Upper lobe of left lung (tissue), 6 donors: ENCODE results near the gene FOCAD. TPM values are rescaled to one million over a fixed set of nuclear protein-coding genes. Genes with fewer than 3 reads are reported as not detected.

Experiments used
- ATAC-seq, 2 donors: fragments of 200-7000 bp; cut with Tn5 transposase; one replicate each; pipeline ENCODE4 v1.9.1; 2022; ENCODE audit warnings: mild to moderate bottlenecking in 2 of 2, moderate library complexity in 2 of 2; ENCODE audit not compliant: low FRiP score in 2 of 2
- DNase-seq, 2 donors: peaks; one replicate each; pipeline ENCODE4 v3.0.0-alpha.2; 2019 to 2020
- H3K27ac ChIP-seq, 4 donors: fragments of 200-600 bp; sonication (generic); one replicate each; pipeline ENCODE4 v1.5.1; 2016 to 2019
- H3K27me3 ChIP-seq, 4 donors: fragments of 200-600 bp; sonication (generic); one replicate each; pipeline ENCODE4 v1.5.1; 2017 to 2019
- H3K36me3 ChIP-seq, 4 donors: fragments of 200-600 bp; sonication (generic); one replicate each; pipeline ENCODE4 v1.5.1; 2016 to 2019
- H3K4me1 ChIP-seq, 4 donors: fragments of 200-600 bp; sonication (generic); one replicate each; pipeline ENCODE4 v1.5.1; 2018 to 2019
- H3K4me3 ChIP-seq, 4 donors: fragments of 200-600 bp; sonication (generic); one replicate each; pipeline ENCODE4 v1.5.1; 2017 to 2019; ENCODE audit warnings: mild to moderate bottlenecking in 2 of 4, moderate library complexity in 1 of 4
- H3K9me3 ChIP-seq, 4 donors: fragments of 200-600 bp; sonication (generic); one replicate each; pipeline ENCODE4 v1.5.1; 2018 to 2019
- CTCF ChIP-seq, 6 experiments: fragments of 450-650 bp in 4 of 6; fragments of 200-600 bp in 2 of 6; sonication (generic) in 2 of 6; IDR thresholded peaks; one replicate each; pipeline ENCODE4 v1.5.1; 2016 to 2019; ENCODE audit warnings: antibody characterized with exemption in 6 of 6
- EP300 ChIP-seq, 4 donors: sonication (generic); formaldehyde crosslinking; IDR thresholded peaks; one replicate each; pipeline ENCODE4 v1.5.1; 2017; ENCODE audit warnings: antibody characterized with exemption in 4 of 4, control low read depth in 2 of 4
- POLR2A ChIP-seq, 4 donors: fragments of 450-650 bp; IDR thresholded peaks; one replicate each; pipeline ENCODE4 v1.5.1; 2016 to 2017; ENCODE audit warnings: antibody characterized with exemption in 4 of 4, mild to moderate bottlenecking in 2 of 4
- POLR2AphosphoS5 ChIP-seq, 2 donors: sonication (generic); formaldehyde crosslinking; IDR thresholded peaks; one replicate each; pipeline ENCODE4 v1.5.1; 2017; ENCODE audit warnings: antibody characterized with exemption in 2 of 2
- WGBS, 2 donors: methylation state at CpG; one replicate each; pipeline ENCODE4 v1.1.5; 2017 to 2018; 5-methylcytosine and 5-hydroxymethylcytosine counted together
- total RNA-seq, 6 donors: library from RNA; depleted of rRNA in 4 of 6; stranded (reverse); fragments of >200 nt in 4 of 6; gene quantifications; one replicate each; pipeline versions ENCODE4 v1.1.0 to v1.2.1, GENCODE V29; 2016 to 2021
- donor health status: DM: no; HTN: no; CAD: no; lungs with moderate emphysema.
- donor health status: DM: no; HTN: yes; CAD: no; lungs with severe emphysema.

The FOCAD gene
- total RNA-seq, 6 donors from 2014 or later, result 21.0 to 83.8 (median 28.3) TPM

DNA sequence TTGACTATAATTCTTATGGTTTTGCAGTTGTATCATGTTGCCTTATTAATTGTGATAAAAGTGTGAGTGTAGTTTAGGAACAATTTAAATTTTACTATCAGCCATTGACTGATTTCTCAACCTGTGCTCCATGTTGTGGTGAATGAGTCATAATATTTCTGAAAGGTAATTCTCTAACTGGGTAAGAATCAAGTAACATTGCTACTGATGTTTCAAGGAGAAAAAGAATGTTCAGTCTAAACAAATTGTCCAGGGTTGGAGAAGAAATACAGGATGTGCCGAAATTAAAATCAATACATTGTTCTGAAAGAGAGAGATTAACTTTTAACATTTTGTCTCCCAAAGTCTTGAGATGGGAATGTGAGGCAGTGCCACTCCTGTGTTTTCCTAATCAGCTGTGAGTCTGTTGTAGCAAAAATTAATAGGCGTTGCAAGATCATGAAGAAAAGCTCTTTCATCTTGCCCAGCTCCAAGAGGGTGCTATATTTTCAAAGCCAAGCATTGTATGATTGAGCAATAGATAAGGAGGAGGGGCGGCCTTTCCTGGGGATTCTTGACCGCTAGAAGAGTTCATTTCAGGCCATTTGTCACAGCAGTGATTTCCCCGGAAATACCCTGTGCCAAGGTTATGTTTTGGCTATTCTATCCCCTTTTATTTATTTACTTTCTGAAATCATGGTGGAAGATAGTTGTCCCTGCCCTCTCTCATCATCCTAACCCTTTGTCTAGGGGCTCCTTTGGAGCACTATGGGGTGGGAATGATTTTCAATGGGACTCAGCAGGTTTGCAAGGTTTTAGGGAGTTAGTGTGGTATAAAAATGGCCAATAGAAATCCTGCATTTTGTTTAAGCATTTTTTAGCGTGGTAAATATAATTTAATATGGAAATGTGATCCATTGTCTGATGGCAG is 151.6 kb downstream of the FOCAD start:
- no peak for ATAC-seq
- no peaks in the 10 kb centered on the region for H3K27me3 ChIP-seq
- peaks cover 9 to 14% (median 13%) of the 10 kb centered on the region in 4 donors for H3K4me1 ChIP-seq
- H3K9me3 ChIP-seq, result no peaks in the 10 kb centered on the region
- WGBS, 2 donors, result 38 to 39% methylated on average over 6 of the region's 6 CpGs
- TF ChIP-seq POLR2AphosphoS5 (IDR thresholded peaks at IDR 0.05), result no peak
- TF ChIP-seq POLR2A (IDR thresholded peaks at IDR 0.05), result no peak
- no peak for TF ChIP-seq CTCF (IDR thresholded peaks at IDR 0.05)
- TF ChIP-seq EP300 (IDR thresholded peaks at IDR 0.05), result no peak
- no peaks in the 10 kb centered on the region for H3K36me3 ChIP-seq
- DNase-seq, result peak in 1 of 2 donors; percentile 32
- no peak overlapping the region for H3K27ac ChIP-seq
- H3K4me3 ChIP-seq, result no peak overlapping the region

DNA sequence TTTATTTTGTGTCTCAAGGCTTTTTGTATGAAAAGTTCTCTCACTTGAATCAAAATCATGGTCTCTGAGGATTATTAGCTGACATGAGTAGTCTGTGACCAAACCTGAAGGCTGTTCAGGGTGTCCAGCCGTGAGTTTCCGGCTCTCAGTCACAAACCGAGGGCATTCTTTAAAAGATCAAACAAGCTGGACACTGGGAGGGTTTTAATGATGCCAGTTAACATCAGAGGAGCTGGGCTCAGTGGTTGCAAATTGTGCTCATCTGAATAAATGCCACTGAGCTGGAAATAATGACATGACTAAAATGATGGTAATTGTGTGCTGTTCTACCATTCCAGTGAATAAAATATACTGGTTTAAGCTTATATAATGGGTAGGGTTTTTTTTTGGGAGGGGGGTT is 153.1 kb downstream of the FOCAD start:
- 93 to 97% methylated on average over 3 of the region's 3 CpGs for WGBS, 2 donors
- Histone ChIP-seq H3K27ac (no peak overlapping the region), H3K4me1 (peaks cover 9 to 14% (median 13%) of the 10 kb centered on the region in 4 donors), H3K4me3 (no peak overlapping the region), H3K9me3 (no peaks in the 10 kb centered on the region), H3K27me3 (no peaks in the 10 kb centered on the region), H3K36me3 (no peaks in the 10 kb centered on the region)
- ATAC-seq (no peak), DNase-seq (no peak)
- TF ChIP-seq EP300 (IDR thresholded peaks at IDR 0.05) (no peak), POLR2A (IDR thresholded peaks at IDR 0.05) (no peak), POLR2AphosphoS5 (IDR thresholded peaks at IDR 0.05) (no peak), CTCF (IDR thresholded peaks at IDR 0.05) (no peak)

GRCh38 chr9:20838218-20838617 is 154.2 kb downstream of the FOCAD start:
- Histone ChIP-seq H3K36me3 (peaks cover 0 to 2% (median 0%) of the 10 kb centered on the region in 4 donors), H3K27me3 (no peaks in the 10 kb centered on the region), H3K27ac (no peak overlapping the region), H3K4me3 (no peak overlapping the region), H3K4me1 (peaks cover 9 to 14% (median 13%) of the 10 kb centered on the region in 4 donors), H3K9me3 (no peaks in the 10 kb centered on the region)
- WGBS, 2 donors, result 56 to 74% methylated on average over 1 of the region's 1 CpG
- DNase-seq (no peak), ATAC-seq (no peak)
- no peak for TF ChIP-seq POLR2AphosphoS5 (IDR thresholded peaks at IDR 0.05)
- TF ChIP-seq POLR2A (IDR thresholded peaks at IDR 0.05), result no peak
- TF ChIP-seq EP300 (IDR thresholded peaks at IDR 0.05), result no peak
- no peak for TF ChIP-seq CTCF (IDR thresholded peaks at IDR 0.05)

DNA sequence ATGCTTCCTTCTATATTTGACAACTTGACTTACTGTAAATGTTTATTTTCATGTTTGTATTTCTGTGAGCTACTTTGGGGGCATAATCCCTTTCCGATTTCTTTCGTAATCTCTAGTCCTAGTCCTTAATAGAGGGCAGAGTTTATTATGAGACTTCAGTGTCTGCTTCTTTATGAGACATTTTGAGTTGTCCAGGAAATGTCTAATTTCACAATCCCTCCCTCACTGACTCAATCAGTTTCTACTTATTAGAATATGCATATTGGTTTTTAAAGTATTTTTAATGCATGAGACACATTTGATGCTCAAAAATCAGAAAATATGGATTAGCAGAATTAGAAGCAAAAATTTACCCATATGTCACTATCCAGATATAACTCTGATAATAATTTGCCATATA is 160.9 kb downstream of the FOCAD start:
- no peak for TF ChIP-seq EP300 (IDR thresholded peaks at IDR 0.05)
- TF ChIP-seq POLR2AphosphoS5 (IDR thresholded peaks at IDR 0.05), result no peak
- no peak for TF ChIP-seq POLR2A (IDR thresholded peaks at IDR 0.05)
- TF ChIP-seq CTCF (IDR thresholded peaks at IDR 0.05), result no peak
- DNase-seq (no peak), ATAC-seq (no peak)
- WGBS, 2 donors, result 77 to 78% methylated on average over 2 of the region's 2 CpGs
- Histone ChIP-seq H3K27me3 (no peaks in the 10 kb centered on the region), H3K27ac (no peak overlapping the region), H3K36me3 (peaks cover 0 to 2% (median 0%) of the 10 kb centered on the region in 4 donors), H3K9me3 (no peaks in the 10 kb centered on the region), H3K4me3 (no peak overlapping the region), H3K4me1 (no peaks in the 10 kb centered on the region)
